Measurements from ENCODE around the gene TYW5. TPM values are rescaled to one million over a fixed set of nuclear protein-coding genes. Genes with fewer than 3 reads are reported as not detected.
"Not testable (repeated sequence)": the region's sequence is repeated elsewhere in the genome, so short reads cannot be mapped to it uniquely, and the experiment has no call there.

The TYW5 gene
- total RNA-seq, 4 donors from 2014 or later, result 6.3 to 12.2 (median 6.9) TPM

DNA sequence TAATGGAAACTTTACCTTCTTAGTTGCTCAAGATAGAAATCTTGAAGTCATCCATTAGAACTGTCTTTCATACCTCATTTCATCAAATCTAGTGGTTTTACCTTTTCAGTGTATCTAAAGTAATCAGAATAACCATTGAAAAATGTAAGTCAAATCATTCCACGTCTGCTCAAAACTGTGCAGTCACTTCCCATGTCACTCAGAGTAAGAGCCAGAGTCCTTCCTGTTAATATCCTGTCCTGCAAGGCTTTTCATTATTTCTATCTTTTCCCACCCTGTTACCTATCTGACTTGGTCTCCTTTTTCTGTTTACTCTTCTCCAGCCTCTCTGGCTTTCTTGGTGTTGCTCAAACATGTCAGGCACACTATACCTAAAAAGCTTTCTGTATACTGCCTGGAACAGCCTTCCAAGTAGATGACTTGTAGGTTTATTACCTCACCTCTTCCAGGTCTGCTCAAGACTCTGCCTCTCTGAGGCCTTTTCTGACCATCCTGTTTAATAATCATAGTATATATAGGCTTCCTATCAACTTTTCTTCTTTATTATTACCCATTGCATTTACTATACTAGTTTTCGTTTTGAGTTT is 40.8 kb downstream of the TYW5 start:
- no peak for DNase-seq (ENCODE audit: low spot score in 2 of 2)
- Histone ChIP-seq H3K4me3 (no peak overlapping the region), H3K4me1 (peaks cover 0 to 39% (median 12%) of the 10 kb centered on the region in 4 donors), H3K36me3 (peaks cover 0 to 40% (median 0%) of the 10 kb centered on the region in 3 donors), H3K27me3 (no peaks in the 10 kb centered on the region), H3K9me3 (peaks cover 0 to 8% (median 0%) of the 10 kb centered on the region in 4 donors), H3K27ac (no peak overlapping the region)
- 65 to 68% methylated on average over 2 of the region's 2 CpGs for WGBS, 2 donors
- TF ChIP-seq, protein P1, sequence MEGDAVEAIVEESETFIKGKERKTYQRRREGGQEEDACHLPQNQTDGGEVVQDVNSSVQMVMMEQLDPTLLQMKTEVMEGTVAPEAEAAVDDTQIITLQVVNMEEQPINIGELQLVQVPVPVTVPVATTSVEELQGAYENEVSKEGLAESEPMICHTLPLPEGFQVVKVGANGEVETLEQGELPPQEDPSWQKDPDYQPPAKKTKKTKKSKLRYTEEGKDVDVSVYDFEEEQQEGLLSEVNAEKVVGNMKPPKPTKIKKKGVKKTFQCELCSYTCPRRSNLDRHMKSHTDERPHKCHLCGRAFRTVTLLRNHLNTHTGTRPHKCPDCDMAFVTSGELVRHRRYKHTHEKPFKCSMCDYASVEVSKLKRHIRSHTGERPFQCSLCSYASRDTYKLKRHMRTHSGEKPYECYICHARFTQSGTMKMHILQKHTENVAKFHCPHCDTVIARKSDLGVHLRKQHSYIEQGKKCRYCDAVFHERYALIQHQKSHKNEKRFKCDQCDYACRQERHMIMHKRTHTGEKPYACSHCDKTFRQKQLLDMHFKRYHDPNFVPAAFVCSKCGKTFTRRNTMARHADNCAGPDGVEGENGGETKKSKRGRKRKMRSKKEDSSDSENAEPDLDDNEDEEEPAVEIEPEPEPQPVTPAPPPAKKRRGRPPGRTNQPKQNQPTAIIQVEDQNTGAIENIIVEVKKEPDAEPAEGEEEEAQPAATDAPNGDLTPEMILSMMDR (IDR thresholded peaks at IDR 0.05), result no peak
- TF ChIP-seq POLR2A (IDR thresholded peaks at IDR 0.05), result no peak
- no peak for TF ChIP-seq EP300 (IDR thresholded peaks at IDR 0.05)

DNA sequence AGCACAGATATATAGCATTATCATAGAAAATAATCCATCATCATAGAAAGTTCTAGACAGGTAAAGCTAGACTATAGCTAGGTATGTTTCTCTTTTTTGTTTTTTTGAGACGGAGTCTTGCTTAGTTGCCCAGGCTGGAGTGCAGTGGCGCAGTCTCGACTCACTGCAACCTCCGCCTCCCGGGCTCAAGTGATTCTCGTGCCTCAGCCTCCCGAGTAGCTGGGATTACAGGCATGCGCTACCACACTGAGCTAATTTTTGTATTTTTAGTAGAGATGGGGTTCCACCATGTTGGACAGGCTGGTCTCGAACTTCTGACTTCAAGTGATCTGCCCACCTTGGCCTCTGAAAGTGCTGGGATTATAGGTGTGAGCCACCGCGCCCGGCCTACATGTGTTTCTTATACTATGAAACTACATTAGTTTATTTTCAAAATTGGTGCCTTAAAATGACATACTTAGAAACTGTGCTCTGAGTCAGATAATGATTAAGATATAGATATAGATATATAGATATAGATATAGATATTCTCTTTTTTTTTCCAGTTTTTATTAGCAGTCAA is 42.7 kb downstream of the TYW5 start:
- DNase-seq (ENCODE audit: low spot score in 2 of 2); H3K27ac ChIP-seq; H3K27me3 ChIP-seq: not testable (repeated sequence)

DNA sequence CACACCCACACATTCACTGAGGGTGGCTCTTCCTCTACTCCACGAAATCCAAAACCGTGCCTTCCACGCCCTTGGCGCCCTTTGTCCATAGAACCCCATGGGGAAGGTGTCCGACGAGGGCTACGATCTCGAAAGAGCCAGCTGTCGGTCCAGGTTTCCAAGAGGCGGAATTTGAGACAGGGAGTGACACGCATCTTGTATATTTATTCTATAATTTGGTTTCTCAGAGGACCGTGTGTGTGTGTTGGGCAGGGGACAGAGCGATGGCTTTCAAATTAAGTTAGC is 43.5 kb downstream of the TYW5 start:
- Histone ChIP-seq H3K36me3 (peaks cover 0 to 14% (median 0%) of the 10 kb centered on the region in 3 donors), H3K4me1 (peaks cover 0 to 39% (median 12%) of the 10 kb centered on the region in 4 donors), H3K27me3 (no peaks in the 10 kb centered on the region), H3K27ac (peak overlapping the region; percentile 97 to 98 (median 97)), H3K9me3 (peaks cover 0 to 4% (median 0%) of the 10 kb centered on the region in 4 donors), H3K4me3 (peak overlapping the region; percentile 81 to 100 (median 92))
- 0 to 1% methylated on average over 13 of the region's 13 CpGs for WGBS, 2 donors
- no peak for TF ChIP-seq EP300 (IDR thresholded peaks at IDR 0.05)
- peak in 1 of 2 donors; percentile 21 for DNase-seq (ENCODE audit: low spot score in 2 of 2)

More for the DNA sequence above, 42.7 kb downstream of the TYW5 start:
- Histone ChIP-seq H3K4me1 (peaks cover 0 to 39% (median 12%) of the 10 kb centered on the region in 4 donors), H3K36me3 (peaks cover 0 to 22% (median 0%) of the 10 kb centered on the region in 3 donors), H3K4me3 (peak overlapping the region in 3 of 4 donors; percentile 81 to 100 (median 87))
- WGBS, 2 donors, result 93 to 95% methylated on average over 12 of the region's 12 CpGs
- H3K9me3 ChIP-seq, result not testable (repeated sequence)

DNA sequence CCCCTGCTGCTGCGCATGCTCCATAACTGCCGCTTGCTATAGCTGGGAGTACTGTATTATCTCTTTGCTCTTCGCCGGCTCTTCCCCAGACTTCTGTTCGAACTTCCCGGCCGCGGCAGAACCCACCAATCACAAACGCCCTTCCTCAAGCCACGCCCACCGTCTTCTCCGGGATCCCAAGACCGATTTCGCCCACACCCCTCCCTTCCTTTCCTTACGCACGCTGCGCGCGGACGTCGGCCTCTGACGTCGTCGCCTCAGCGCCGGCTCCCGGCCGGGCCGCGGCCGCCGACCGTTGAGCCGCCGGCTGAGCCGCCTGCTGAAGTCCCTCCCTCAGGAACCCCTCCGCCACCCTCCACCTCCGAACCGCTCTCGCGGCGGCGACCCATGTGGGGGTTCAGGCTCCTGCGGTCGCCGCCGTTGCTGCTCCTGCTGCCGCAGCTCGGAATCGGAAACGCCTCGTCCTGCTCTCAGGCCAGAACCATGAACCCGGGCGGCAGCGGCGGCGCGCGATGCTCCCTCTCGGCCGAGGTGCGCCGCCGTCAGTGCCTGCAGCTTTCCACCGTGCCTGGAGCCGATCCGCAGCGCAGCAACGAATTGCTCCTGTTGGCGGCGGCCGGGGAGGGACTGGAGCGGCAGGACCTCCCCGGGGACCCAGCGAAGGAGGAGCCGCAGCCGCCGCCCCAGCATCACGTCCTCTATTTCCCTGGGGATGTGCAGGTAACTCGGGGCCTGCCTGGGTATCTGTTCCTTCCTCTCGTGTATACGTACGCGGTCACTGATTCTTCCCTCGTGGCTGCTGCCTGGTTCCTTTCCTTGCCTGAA is 44.0 kb downstream of the TYW5 start, which contains the start of gene C2orf69:
C2orf69 (plus strand) TSS at position 242 of the 825 bp plus-strand sequence; CDS start at position 388, 146 bp downstream.
- WGBS, 2 donors, result 0% methylated on average over 66 to 78 of the region's 85 CpGs
- Histone ChIP-seq H3K4me1 (peaks cover 0 to 39% (median 12%) of the 10 kb centered on the region in 4 donors), H3K4me3 (peak within 1 kb of the TSS; percentile 81 to 100 (median 92)), H3K27ac (peak within 1 kb of the TSS; percentile 97 to 98 (median 97)), H3K9me3 (no peaks in the 10 kb centered on the region), H3K27me3 (no peaks in the 10 kb centered on the region), H3K36me3 (peaks cover 0 to 8% (median 0%) of the 10 kb centered on the region in 3 donors)
- TF ChIP-seq, protein P1 (IDR thresholded peaks at IDR 0.05), result peak in 1 of 5 experiments; percentile 41
- peak in 1 of 2 donors; percentile 81 for TF ChIP-seq EP300 (IDR thresholded peaks at IDR 0.05)
- peak; percentile 60 to 92 for TF ChIP-seq POLR2A (IDR thresholded peaks at IDR 0.05)
- DNase-seq (ENCODE audit: low spot score in 2 of 2), result peak; percentile 94 to 97

DNA sequence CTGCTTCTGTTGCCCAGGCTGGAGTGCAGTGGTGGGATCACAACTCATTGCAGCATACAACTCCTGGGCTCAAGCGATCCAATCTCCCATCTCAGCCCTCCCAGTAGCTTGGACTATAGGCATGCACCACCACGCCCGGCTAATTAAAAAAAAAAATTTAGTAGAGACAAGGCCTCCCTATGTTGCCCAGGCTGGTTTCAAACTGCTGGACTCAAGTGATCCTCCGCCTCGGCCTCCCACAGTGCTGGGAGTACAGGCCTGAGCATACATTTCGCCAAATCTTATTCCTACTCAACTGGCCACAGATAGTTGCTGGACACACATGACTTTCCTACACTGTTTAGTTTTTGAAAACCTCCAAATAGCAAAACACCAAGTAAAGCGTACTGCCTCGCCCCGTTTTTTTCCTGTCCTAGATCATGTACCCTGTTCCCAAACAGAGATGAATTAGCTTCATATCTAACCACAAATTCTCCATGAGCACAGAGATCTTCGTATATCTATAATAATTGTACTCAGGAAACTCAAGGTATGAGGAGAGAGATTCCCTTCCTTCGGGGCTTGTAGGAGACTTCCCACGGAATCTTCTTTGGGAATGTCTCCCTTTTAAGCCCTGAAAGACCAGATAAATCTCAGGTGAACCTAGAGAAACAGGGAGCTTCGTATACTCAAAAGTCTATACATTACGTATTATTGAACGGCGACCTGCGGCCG is 44.8 kb downstream of the TYW5 start:
- TF ChIP-seq EP300 (IDR thresholded peaks at IDR 0.05), result no peak
- TF ChIP-seq POLR2A (IDR thresholded peaks at IDR 0.05), result no peak
- TF ChIP-seq, protein P1 (IDR thresholded peaks at IDR 0.05), result no peak
- H3K27ac ChIP-seq, result peak overlapping the region in 2 of 4 donors; percentile 97 to 98
- WGBS, 2 donors, result 47 to 54% methylated on average over 18 of the region's 18 CpGs

More for the DNA sequence above, 44.8 kb downstream of the TYW5 start:
- H3K4me1 ChIP-seq, result peaks cover 0 to 39% (median 12%) of the 10 kb centered on the region in 4 donors
- H3K4me3 ChIP-seq, result peak overlapping the region; percentile 81 to 100 (median 92)
- H3K9me3 ChIP-seq, result no peaks in the 10 kb centered on the region
- peaks cover 0 to under 1% (median 0%) of the 10 kb centered on the region in 3 donors for H3K36me3 ChIP-seq
- no peaks in the 10 kb centered on the region for H3K27me3 ChIP-seq
- DNase-seq (ENCODE audit: low spot score in 2 of 2), result no peak

All from tibial nerve (tissue), 4 donors.